Epithelial cell of proximal tubule (primary cell): ENCODE data around the gene GOLGA6L9. TPM values are rescaled to one million over a fixed set of nuclear protein-coding genes. Genes with fewer than 3 reads are reported as not detected.

ENCODE experiments used
- total RNA-seq: library from RNA; depleted of rRNA; stranded (reverse); fragments of >200 nt; gene quantifications from 2 replicates; pipeline ENCODE4 v1.2.3, GENCODE V29; 2015

Gene GOLGA6L9
- total RNA-seq, 1 donor from 2014 or later: 2.5 TPM

Other genes starting within 250 kb of the GOLGA6L9 start
- 14.5 and 16.6 TPM in 2 replicates for gene EFL1, start 167.1 kb upstream of the GOLGA6L9 start, total RNA-seq
- 0.12 and 2.2 TPM in 2 replicates for gene SAXO2, start 167.0 kb upstream of the GOLGA6L9 start, total RNA-seq
- 0.65 and 1.2 TPM in 2 replicates for gene GOLGA6L10, start 80.3 kb upstream of the GOLGA6L9 start, total RNA-seq
- gene RPS17, start 110.6 kb downstream of the GOLGA6L9 start, total RNA-seq: 4,116 and 4,952 TPM in 2 replicates
- 0.35 and 0.43 TPM in 2 replicates for gene CPEB1, start 217.5 kb downstream of the GOLGA6L9 start, total RNA-seq